Immature natural killer cell (primary cell): ENCODE data around the gene SLC22A16. TPM values are rescaled to one million over a fixed set of nuclear protein-coding genes. Genes with fewer than 3 reads are reported as not detected.
"Not testable (repeated sequence)": the region's sequence is repeated elsewhere in the genome, so short reads cannot be mapped to it uniquely, and the experiment has no call there.

Experiments
- DNase-seq, 3 donors: peaks; one replicate each; pipeline ENCODE4 v3.0.0; 2022; ENCODE audit warnings: mixed read lengths in 1 of 3
- H3K27ac Mint-ChIP-seq, 6 donors: one replicate each; pipeline ENCODE4 v1.8.0; 2020; ENCODE audit warnings: mixed read lengths in 6 of 6, mild to moderate bottlenecking in 5 of 6, inconsistent platforms in 4 of 6, moderate library complexity in 3 of 6
- H3K27me3 Mint-ChIP-seq, 3 donors: one replicate each; pipeline ENCODE4 v1.8.0; 2020 to 2021; ENCODE audit warnings: low read depth in 3 of 3, mild to moderate bottlenecking in 3 of 3, mixed read lengths in 3 of 3, moderate library complexity in 3 of 3, inconsistent platforms in 1 of 3
- H3K36me3 Mint-ChIP-seq, 3 donors: one replicate each; pipeline ENCODE4 v1.8.0; 2020; ENCODE audit warnings: mixed read lengths in 3 of 3, inconsistent platforms in 2 of 3, mild to moderate bottlenecking in 2 of 3
- H3K4me1 Mint-ChIP-seq, 2 donors: one replicate each; pipeline ENCODE4 v1.8.0; 2020; ENCODE audit warnings: inconsistent platforms in 2 of 2, mild to moderate bottlenecking in 2 of 2, mixed read lengths in 2 of 2, moderate library complexity in 1 of 2
- H3K4me3 Mint-ChIP-seq, 5 donors: one replicate each; pipeline ENCODE4 v1.8.0; 2020; ENCODE audit warnings: mild to moderate bottlenecking in 5 of 5, mixed read lengths in 5 of 5, inconsistent platforms in 3 of 5, moderate library complexity in 3 of 5
- H3K9me3 Mint-ChIP-seq, 6 donors: one replicate each; pipeline ENCODE4 v1.8.0; 2020; ENCODE audit warnings: mild to moderate bottlenecking in 6 of 6, mixed read lengths in 6 of 6, inconsistent platforms in 4 of 6, moderate library complexity in 3 of 6
- polyA plus RNA-seq, 3 donors: library from polyadenylated mRNA; unstranded; fragments of 300-500 nt; fragmentation: Illumina TruSeq; gene quantifications; one replicate each; pipeline ENCODE4 v1.2.3, GENCODE V29; 2021

The SLC22A16 gene
- polyA plus RNA-seq, 3 donors from 2014 or later = not detected

- Mint-ChIP-seq H3K9me3 (no peaks in the 10 kb centered on the region), H3K27ac (no peak overlapping the region), H3K36me3 (no peaks in the 10 kb centered on the region), H3K27me3 (peaks cover 0 to 7% (median 5%) of the 10 kb centered on the region in 3 donors), H3K4me3 (no peak overlapping the region), H3K4me1 (no peaks in the 10 kb centered on the region)
- DNase-seq = no peak
These were observed 33.3 kb upstream of the SLC22A16 start for GRCh38 chr6:110509617-110510241.

GRCh38 chr6:110504891-110505290 is 28.5 kb upstream of the SLC22A16 start:
- not testable (repeated sequence) for H3K27ac Mint-ChIP-seq, H3K4me3 Mint-ChIP-seq, H3K27me3 Mint-ChIP-seq, H3K4me1 Mint-ChIP-seq, H3K36me3 Mint-ChIP-seq, H3K9me3 Mint-ChIP-seq, DNase-seq

- no peak overlapping the region for H3K4me3 Mint-ChIP-seq
- DNase-seq = no peak
- H3K9me3 Mint-ChIP-seq = peaks cover 0 to 4% (median 0%) of the 10 kb centered on the region in 6 donors
- no peak overlapping the region for H3K27ac Mint-ChIP-seq
- peaks cover 0 to 5% (median 0%) of the 10 kb centered on the region in 3 donors for H3K27me3 Mint-ChIP-seq
- no peaks in the 10 kb centered on the region for H3K36me3 Mint-ChIP-seq
- H3K4me1 Mint-ChIP-seq = no peaks in the 10 kb centered on the region
These were observed 19.5 kb upstream of the SLC22A16 start for GRCh38 chr6:110495949-110496348.

- Mint-ChIP-seq H3K36me3 (no peaks in the 10 kb centered on the region), H3K27ac (no peak overlapping the region)
These were observed 16.9 kb upstream of the SLC22A16 start for GRCh38 chr6:110493253-110493800.

GRCh38 chr6:110492584-110492983 is 16.2 kb upstream of the SLC22A16 start:
- peaks cover 0 to 3% (median 0%) of the 10 kb centered on the region in 6 donors for H3K9me3 Mint-ChIP-seq
- H3K4me3 Mint-ChIP-seq = no peak overlapping the region
- DNase-seq = no peak
- H3K27ac Mint-ChIP-seq = no peak overlapping the region
- H3K27me3 Mint-ChIP-seq = peaks cover 2 to 7% (median 2%) of the 10 kb centered on the region in 3 donors
- no peaks in the 10 kb centered on the region for H3K4me1 Mint-ChIP-seq
- H3K36me3 Mint-ChIP-seq = no peaks in the 10 kb centered on the region

More at GRCh38 chr6:110493253-110493800, 16.9 kb upstream of the SLC22A16 start:
- Mint-ChIP-seq H3K27me3 (peaks cover 0 to 7% (median 2%) of the 10 kb centered on the region in 3 donors), H3K4me1 (no peaks in the 10 kb centered on the region), H3K4me3 (no peak overlapping the region), H3K9me3 (peaks cover 0 to 4% (median 0%) of the 10 kb centered on the region in 6 donors)
- no peak for DNase-seq

- no peak overlapping the region for H3K4me3 Mint-ChIP-seq
- no peak for DNase-seq
- H3K27ac Mint-ChIP-seq = no peak overlapping the region
- H3K9me3 Mint-ChIP-seq = no peaks in the 10 kb centered on the region
- no peaks in the 10 kb centered on the region for H3K36me3 Mint-ChIP-seq
- H3K4me1 Mint-ChIP-seq = no peaks in the 10 kb centered on the region
- H3K27me3 Mint-ChIP-seq = peaks cover 2 to 7% (median 2%) of the 10 kb centered on the region in 3 donors
These were observed 15.4 kb upstream of the SLC22A16 start for GRCh38 chr6:110491644-110492317.

GRCh38 chr6:110491299-110491643 is 14.9 kb upstream of the SLC22A16 start:
- Mint-ChIP-seq H3K27ac (no peak overlapping the region), H3K27me3 (peaks cover 2 to 7% (median 2%) of the 10 kb centered on the region in 3 donors), H3K4me1 (no peaks in the 10 kb centered on the region), H3K4me3 (no peak overlapping the region), H3K9me3 (no peaks in the 10 kb centered on the region), H3K36me3 (no peaks in the 10 kb centered on the region)
- DNase-seq = no peak

GRCh38 chr6:110490110-110490509 is 13.7 kb upstream of the SLC22A16 start:
- Mint-ChIP-seq H3K27ac (no peak overlapping the region), H3K36me3 (no peaks in the 10 kb centered on the region), H3K4me3 (no peak overlapping the region), H3K4me1 (no peaks in the 10 kb centered on the region), H3K27me3 (peaks cover 4 to 11% (median 6%) of the 10 kb centered on the region in 3 donors), H3K9me3 (no peaks in the 10 kb centered on the region)
- no peak for DNase-seq

- no peak for DNase-seq
- Mint-ChIP-seq H3K9me3 (peaks cover 0 to 2% (median 0%) of the 10 kb centered on the region in 6 donors), H3K27me3 (peaks cover 4 to 14% (median 4%) of the 10 kb centered on the region in 3 donors), H3K4me1 (no peaks in the 10 kb centered on the region), H3K4me3 (no peak overlapping the region), H3K36me3 (no peaks in the 10 kb centered on the region), H3K27ac (no peak overlapping the region)
These were observed 12.3 kb upstream of the SLC22A16 start for GRCh38 chr6:110488606-110489190.

- H3K27me3 Mint-ChIP-seq = peaks cover 4 to 14% (median 4%) of the 10 kb centered on the region in 3 donors
- H3K9me3 Mint-ChIP-seq, H3K4me1 Mint-ChIP-seq, DNase-seq, H3K36me3 Mint-ChIP-seq, H3K4me3 Mint-ChIP-seq, H3K27ac Mint-ChIP-seq: not testable (repeated sequence)
These were observed 11.6 kb upstream of the SLC22A16 start for GRCh38 chr6:110487968-110488381.

GRCh38 chr6:110486756-110487155 is 10.3 kb upstream of the SLC22A16 start:
- Mint-ChIP-seq H3K4me1 (no peaks in the 10 kb centered on the region), H3K27me3 (peaks cover 4 to 14% (median 4%) of the 10 kb centered on the region in 3 donors), H3K9me3 (peaks cover 0 to 2% (median 0%) of the 10 kb centered on the region in 6 donors), H3K4me3 (no peak overlapping the region), H3K27ac (no peak overlapping the region), H3K36me3 (no peaks in the 10 kb centered on the region)
- no peak for DNase-seq

- H3K9me3 Mint-ChIP-seq = peaks cover 0 to 2% (median 0%) of the 10 kb centered on the region in 6 donors
These were observed 9.1 kb upstream of the SLC22A16 start for GRCh38 chr6:110485491-110485890.

GRCh38 chr6:110484321-110484720 is 7.9 kb upstream of the SLC22A16 start:
- H3K9me3 Mint-ChIP-seq = peaks cover 0 to 2% (median 0%) of the 10 kb centered on the region in 6 donors
- peaks cover 4 to 16% (median 5%) of the 10 kb centered on the region in 3 donors for H3K27me3 Mint-ChIP-seq
- no peak overlapping the region for H3K27ac Mint-ChIP-seq
- no peaks in the 10 kb centered on the region for H3K4me1 Mint-ChIP-seq
- no peaks in the 10 kb centered on the region for H3K36me3 Mint-ChIP-seq
- no peak overlapping the region for H3K4me3 Mint-ChIP-seq
- DNase-seq = no peak

More at GRCh38 chr6:110485491-110485890, 9.1 kb upstream of the SLC22A16 start:
- DNase-seq = no peak
- Mint-ChIP-seq H3K27me3 (peaks cover 4 to 16% (median 4%) of the 10 kb centered on the region in 3 donors), H3K4me3 (no peak overlapping the region), H3K27ac (no peak overlapping the region), H3K36me3 (no peaks in the 10 kb centered on the region), H3K4me1 (no peaks in the 10 kb centered on the region)
